Ishikawa (cell line): Measurements from ENCODE around the gene TBCC.

Experiments used
- CEBPB ChIP-seq: IDR thresholded peaks from 2 replicates; pipeline ENCODE4 v1.6.1; 2012
- CREB1 ChIP-seq: IDR thresholded peaks from 2 replicates; pipeline ENCODE4 v1.6.1; 2012; ENCODE audit warnings: low read depth
- EGR1 ChIP-seq: IDR thresholded peaks from 2 replicates; pipeline ENCODE4 v1.6.1; 2012
- EP300 ChIP-seq: IDR thresholded peaks from 2 replicates; pipeline ENCODE4 v1.6.1; 2012; ENCODE audit warnings: borderline replicate concordance
- FOXM1 ChIP-seq: IDR thresholded peaks from 2 replicates; pipeline ENCODE4 v1.6.1; 2012; ENCODE audit warnings: low read depth, borderline replicate concordance
- NFIC ChIP-seq: IDR thresholded peaks from 2 replicates; pipeline ENCODE4 v1.6.1; 2012
- RAD21 ChIP-seq: IDR thresholded peaks from 2 replicates; pipeline ENCODE4 v1.6.1; 2012; ENCODE audit warnings: low read depth
- TAF1 ChIP-seq: IDR thresholded peaks from 2 replicates; pipeline ENCODE4 v1.6.1; 2012; ENCODE audit warnings: low read depth, mild to moderate bottlenecking
- TCF12 ChIP-seq: IDR thresholded peaks from 2 replicates; pipeline ENCODE4 v1.6.1; 2012; ENCODE audit warnings: low read depth
- TEAD4 ChIP-seq: IDR thresholded peaks from 2 replicates; pipeline ENCODE4 v1.6.1; 2012
- YY1 ChIP-seq: IDR thresholded peaks from 2 replicates; pipeline ENCODE4 v1.6.1; 2012; ENCODE audit warnings: low read depth
- ZBTB7A ChIP-seq: IDR thresholded peaks from 2 replicates; pipeline ENCODE4 v1.6.1; 2012; ENCODE audit warnings: low read depth
- TF ChIP-seq, protein P1 (sequence below): IDR thresholded peaks from 2 replicates; pipeline ENCODE4 v1.6.1; 2012; ENCODE audit warnings: low read depth, mild to moderate bottlenecking
- TF ChIP-seq, protein P2 (sequence below): IDR thresholded peaks from 2 replicates; pipeline ENCODE4 v1.6.1; 2012
- TF ChIP-seq, protein P3 (sequence below): IDR thresholded peaks from 2 replicates; pipeline ENCODE4 v1.6.1; 2012

The TBCC gene

DNA sequence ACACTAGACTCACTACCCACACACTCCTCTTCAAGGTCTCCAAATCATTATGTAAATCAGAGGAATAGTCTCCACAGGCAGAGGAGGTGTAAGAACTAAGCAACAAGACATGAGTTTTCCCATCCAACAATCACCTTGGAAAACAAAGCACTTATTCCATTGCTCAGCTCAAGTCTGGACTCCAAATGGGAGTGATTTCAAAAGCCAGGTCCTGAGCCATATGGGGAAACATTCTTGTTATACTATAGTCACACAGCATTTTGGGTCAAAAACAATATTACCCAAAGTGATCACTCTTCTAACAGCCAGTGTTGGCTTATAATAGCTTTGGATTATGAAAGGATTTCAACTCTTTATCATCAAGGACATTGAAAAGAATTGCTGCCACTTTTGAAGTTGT, 19.9 kb downstream of the TBCC start:
- no peak for TF ChIP-seq CEBPB
- TF ChIP-seq, protein P1, sequence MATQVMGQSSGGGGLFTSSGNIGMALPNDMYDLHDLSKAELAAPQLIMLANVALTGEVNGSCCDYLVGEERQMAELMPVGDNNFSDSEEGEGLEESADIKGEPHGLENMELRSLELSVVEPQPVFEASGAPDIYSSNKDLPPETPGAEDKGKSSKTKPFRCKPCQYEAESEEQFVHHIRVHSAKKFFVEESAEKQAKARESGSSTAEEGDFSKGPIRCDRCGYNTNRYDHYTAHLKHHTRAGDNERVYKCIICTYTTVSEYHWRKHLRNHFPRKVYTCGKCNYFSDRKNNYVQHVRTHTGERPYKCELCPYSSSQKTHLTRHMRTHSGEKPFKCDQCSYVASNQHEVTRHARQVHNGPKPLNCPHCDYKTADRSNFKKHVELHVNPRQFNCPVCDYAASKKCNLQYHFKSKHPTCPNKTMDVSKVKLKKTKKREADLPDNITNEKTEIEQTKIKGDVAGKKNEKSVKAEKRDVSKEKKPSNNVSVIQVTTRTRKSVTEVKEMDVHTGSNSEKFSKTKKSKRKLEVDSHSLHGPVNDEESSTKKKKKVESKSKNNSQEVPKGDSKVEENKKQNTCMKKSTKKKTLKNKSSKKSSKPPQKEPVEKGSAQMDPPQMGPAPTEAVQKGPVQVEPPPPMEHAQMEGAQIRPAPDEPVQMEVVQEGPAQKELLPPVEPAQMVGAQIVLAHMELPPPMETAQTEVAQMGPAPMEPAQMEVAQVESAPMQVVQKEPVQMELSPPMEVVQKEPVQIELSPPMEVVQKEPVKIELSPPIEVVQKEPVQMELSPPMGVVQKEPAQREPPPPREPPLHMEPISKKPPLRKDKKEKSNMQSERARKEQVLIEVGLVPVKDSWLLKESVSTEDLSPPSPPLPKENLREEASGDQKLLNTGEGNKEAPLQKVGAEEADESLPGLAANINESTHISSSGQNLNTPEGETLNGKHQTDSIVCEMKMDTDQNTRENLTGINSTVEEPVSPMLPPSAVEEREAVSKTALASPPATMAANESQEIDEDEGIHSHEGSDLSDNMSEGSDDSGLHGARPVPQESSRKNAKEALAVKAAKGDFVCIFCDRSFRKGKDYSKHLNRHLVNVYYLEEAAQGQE = no peak
- TF ChIP-seq, protein P2, sequence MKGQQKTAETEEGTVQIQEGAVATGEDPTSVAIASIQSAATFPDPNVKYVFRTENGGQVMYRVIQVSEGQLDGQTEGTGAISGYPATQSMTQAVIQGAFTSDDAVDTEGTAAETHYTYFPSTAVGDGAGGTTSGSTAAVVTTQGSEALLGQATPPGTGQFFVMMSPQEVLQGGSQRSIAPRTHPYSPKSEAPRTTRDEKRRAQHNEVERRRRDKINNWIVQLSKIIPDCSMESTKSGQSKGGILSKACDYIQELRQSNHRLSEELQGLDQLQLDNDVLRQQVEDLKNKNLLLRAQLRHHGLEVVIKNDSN = no peak
- TF ChIP-seq YY1 = no peak
- no peak for TF ChIP-seq EP300
- TF ChIP-seq TAF1 = no peak
- no peak for TF ChIP-seq TEAD4
- TF ChIP-seq EGR1 = no peak
- no peak for TF ChIP-seq FOXM1
- TF ChIP-seq, protein P3, sequence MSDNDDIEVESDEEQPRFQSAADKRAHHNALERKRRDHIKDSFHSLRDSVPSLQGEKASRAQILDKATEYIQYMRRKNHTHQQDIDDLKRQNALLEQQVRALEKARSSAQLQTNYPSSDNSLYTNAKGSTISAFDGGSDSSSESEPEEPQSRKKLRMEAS = no peak
- TF ChIP-seq CREB1 = no peak
- TF ChIP-seq RAD21 = no peak
- no peak for TF ChIP-seq NFIC

DNA sequence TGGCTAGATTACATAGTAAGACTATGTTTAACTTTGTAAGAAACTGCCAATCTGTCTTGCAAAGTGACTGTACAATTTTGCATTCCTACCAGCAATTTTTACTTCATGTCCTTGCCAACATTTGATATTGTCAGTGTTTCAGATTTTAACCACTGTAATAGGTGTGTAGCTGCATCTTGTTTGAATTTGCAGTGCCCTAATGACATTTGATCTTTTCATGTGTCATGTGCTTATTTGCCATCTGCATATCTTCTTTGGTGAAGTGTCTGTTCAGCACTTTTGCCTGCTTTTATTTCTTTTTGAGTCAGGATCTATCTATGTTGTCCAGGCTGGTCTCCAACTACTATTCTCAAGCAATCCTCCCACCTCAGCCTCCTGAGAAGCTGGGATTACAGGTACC, 21.1 kb downstream of the TBCC start:
- TF ChIP-seq, protein P1 = no peak

DNA sequence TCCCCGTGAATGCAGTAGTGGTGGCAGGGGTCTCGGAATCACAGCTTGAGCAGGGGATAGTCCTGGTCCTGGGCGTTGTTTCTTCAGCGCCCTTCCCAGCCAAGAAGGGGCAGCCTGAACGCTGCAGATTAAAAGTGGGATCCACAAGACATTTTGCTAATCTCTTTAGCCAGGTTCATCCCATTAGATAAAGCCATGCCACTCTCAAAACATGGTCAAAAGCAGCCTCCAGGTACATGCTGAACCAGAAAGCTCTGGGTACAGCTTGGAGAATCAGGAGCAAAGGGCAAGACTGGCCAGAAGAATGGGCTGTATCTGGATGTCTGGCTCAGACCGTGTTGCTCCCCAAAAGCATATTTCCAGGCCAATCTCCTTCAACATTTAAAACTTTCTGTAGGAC, 23.4 kb downstream of the TBCC start, which contains the start of gene PRPH2:
Gene PRPH2, minus strand, starts transcription at position 101 of the 400 bp plus-strand sequence. CDS start 263 bp downstream, outside the sequence.
- TF ChIP-seq TCF12 (no peak), NFIC (no peak), FOXM1 (no peak), TAF1 (no peak), TEAD4 (no peak), CREB1 (no peak), CEBPB (no peak), EP300 (no peak), RAD21 (no peak), YY1 (no peak), EGR1 (no peak)
- TF ChIP-seq, protein P3 = no peak

DNA sequence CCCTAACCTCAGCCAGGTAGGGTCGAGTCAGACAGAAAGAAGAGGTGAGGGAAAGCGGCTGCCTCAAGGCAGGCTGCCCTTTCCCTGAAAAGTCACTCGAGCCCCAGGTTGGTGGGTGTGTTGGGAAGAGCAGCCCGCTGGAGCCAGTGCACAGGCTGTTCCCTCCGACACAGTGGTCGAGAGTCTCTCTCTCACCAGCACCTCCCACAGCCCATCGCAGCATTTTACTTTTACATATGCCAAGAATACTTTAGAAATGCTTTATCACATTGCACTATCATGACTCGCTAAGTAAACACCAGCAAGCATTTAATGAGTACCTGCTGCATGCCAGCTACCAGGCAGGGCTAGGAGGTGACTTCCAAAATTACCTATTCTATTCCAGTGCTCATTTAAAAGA, 25.2 kb downstream of the TBCC start:
- TF ChIP-seq, protein P2 = no peak
- TF ChIP-seq YY1 (no peak), EP300 (no peak), FOXM1 (no peak), EGR1 (no peak), TCF12 (no peak), TEAD4 (peak; percentile 19; the same call in 1 of the 2 replicates)

DNA sequence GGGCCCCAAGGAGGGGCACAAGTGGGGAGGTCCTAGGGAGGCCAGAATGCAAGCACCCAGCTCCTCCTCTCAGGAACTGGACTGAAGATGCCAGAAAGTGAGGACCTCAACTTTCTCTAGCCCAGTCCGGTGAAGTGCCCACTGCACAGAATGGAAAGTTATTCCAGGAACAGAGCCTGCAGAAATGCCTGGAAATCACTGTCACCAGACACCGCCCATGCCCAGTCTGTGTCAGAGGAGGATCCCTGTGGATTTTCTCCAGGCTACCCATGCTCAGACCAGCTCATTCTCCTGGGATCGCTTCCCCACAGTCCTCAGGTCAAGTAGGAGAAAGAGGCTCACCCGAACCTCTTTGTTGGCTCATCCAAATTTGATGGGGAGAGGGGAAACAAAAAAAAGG, 30.0 kb downstream of the TBCC start:
- no peak for TF ChIP-seq NFIC
- TF ChIP-seq TEAD4 = no peak
- no peak for TF ChIP-seq RAD21
- TF ChIP-seq ZBTB7A = no peak
- TF ChIP-seq, protein P1 = no peak
- no peak for TF ChIP-seq TAF1
